NCI-H2029 treated with DMSO at 0.1 percent for 48 hours (cell line): ENCODE results near the gene CDK9.
A peak's percentile ranks its signal among the peaks of the same experiment; 100 is the strongest.
"Not testable (repeated sequence)": the region's sequence is repeated elsewhere in the genome, so short reads cannot be mapped to it uniquely, and the experiment has no call there.

Experiments used
- DNase-seq: peaks from one replicate; lab custom pipeline; 2025; lab: John Stamatoyannopoulos, UW

Gene CDK9

DNA sequence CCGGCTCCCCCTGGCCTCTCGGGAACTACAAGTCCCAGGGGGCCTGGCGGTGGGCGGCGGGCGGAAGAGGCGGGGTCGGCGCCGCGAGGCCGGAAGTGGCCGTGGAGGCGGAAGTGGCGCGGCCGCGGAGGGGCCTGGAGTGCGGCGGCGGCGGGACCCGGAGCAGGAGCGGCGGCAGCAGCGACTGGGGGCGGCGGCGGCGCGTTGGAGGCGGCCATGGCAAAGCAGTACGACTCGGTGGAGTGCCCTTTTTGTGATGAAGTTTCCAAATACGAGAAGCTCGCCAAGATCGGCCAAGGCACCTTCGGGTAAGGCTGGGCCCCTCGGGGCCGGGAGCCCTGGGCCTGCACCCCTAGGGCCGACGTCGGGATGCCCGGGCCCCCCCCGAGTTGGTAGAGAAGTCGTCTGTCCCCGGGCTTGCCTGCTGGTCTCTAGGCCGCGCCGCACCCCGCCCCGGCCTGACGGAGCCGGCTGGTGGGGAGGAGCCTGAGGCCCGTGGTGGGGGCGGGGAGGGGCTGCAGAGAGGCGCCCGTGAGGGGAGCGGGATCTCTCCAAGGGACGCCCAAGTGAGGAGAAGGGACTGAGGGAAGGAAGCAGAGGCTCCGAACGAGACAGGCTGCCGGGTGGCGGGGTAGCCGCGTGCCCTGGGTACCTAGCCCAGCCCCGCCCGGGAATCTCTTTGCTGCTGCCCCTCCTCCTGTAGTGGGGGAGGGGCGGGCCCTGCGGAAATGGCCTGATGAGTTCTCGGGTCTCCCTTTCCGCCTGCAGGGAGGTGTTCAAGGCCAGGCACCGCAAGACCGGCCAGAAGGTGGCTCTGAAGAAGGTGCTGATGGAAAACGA, at the start of gene CDK9:
CDK9 (plus strand) TSS at position 102 of the 840 bp plus-strand sequence; CDS start at position 217, 115 bp downstream.
- DNase-seq: peak; percentile 37

DNA sequence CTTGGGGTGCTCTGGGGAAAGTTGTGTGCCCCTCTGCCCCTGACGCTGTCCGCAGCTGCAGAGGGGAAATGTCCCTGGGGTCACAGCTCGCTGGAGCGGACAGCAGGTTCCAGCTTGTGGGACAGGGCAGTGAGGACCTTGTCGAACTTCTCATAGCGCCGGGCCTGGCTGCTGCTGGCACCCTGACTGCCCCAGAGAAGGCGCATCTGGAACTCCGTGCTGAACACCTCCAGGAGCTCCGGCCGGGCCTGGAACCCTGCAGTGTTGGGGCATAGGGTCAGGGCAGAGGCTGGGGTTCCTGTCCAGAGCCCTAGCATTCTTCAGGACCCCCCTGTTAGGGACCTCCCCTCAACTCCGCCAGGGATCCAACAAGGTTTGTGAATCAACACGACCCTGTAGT, 47.2 kb upstream of the CDK9 start:
- DNase-seq: no peak

DNA sequence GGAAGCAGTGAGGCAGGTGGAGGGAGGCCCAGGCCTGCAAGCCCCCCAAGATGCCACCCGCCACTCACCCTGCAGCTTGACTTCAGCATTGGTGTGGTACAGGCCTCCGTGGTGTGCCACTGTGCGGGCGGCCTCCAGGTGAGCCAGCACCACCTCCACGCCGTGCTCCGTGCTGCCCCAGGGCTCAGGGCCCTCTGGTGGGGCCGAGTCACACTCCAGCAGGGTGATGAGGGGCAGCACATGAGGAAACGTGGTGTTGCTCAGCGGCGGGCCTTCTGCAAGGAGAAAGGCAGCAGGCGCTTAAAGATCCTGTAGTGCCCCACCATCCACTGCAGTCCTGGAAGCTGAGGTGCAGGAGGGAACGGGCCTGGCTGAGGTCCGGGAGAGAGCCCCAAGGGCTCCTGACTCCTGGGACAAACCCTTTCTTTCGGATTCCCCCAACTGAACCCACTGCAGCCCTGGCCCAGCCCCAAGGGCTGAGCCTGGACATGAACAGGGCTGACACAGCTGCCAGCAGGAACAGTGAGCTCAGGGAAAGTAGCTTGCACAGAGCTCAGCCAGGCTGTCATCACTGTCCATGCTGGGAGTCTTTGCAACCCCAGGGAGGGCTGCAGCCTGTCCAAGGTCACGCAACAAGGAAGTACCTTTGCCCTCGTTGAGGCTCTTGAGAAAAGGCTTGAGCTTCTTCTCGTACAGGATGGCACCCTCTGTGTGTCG, 46.1 kb upstream of the CDK9 start:
- DNase-seq: no peak

DNA sequence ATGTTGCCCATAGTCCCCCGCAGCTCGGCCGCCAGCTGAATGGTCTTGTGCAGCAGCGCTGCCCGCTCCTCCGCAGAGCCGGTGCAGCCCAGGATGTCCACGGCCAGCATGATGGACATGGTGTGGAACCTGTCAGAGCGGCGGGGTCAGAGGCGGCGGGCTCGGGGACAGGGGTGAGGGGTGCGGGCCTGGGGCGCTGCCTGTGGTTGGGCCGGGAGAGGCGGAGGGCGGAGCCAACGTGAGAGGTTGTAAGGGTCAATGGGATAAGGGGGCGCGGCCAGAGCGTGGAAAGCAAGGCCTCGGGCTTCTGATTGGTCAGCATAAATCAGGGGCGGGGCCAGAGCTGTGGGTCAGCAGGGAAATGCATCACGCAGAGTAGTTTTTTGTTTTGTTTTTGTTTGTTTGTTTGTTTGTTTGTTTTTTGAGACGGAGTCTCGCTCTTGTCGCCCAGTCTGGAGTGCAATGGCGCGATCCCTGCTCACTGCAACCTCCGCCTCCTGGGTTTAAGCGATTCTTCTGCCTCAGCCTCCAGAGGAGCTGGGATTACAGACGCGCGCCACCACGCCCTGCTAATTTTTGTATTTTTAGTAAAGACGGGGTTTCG, 43.9 kb upstream of the CDK9 start:
- peak; percentile 30 for DNase-seq

DNA sequence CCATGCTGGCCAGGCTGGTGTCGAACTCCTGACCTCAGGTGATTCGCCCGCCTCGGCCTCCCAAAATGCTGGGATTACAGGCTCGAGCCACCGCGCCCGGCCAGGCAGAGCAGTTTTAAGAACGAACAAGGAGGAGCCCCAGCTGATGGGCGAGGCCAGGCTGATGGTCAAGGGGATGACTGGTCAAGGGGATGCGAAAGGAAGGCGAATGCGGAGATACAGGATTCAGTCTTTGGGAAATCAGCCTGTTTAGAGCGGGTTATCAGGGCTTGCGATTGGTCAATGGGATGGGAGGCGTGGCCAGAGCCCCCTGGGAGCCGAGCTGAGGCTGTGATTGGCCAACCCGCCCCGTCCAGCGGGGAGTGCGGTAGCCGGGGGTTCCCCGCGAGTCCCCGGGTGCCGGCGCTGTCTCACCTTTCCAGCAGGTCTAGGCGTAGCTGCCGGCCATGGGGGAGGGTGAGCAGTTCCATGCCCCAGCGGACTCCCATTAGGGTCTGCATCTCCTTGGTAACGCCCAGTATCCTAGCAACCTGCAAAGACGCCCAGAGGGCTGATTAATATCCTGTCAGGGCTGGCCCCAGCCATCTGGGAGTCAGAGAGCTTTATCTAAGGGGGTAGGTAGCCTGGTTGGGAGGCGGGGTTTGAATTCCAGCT, 43.3 kb upstream of the CDK9 start:
- peak; percentile 39 for DNase-seq

DNA sequence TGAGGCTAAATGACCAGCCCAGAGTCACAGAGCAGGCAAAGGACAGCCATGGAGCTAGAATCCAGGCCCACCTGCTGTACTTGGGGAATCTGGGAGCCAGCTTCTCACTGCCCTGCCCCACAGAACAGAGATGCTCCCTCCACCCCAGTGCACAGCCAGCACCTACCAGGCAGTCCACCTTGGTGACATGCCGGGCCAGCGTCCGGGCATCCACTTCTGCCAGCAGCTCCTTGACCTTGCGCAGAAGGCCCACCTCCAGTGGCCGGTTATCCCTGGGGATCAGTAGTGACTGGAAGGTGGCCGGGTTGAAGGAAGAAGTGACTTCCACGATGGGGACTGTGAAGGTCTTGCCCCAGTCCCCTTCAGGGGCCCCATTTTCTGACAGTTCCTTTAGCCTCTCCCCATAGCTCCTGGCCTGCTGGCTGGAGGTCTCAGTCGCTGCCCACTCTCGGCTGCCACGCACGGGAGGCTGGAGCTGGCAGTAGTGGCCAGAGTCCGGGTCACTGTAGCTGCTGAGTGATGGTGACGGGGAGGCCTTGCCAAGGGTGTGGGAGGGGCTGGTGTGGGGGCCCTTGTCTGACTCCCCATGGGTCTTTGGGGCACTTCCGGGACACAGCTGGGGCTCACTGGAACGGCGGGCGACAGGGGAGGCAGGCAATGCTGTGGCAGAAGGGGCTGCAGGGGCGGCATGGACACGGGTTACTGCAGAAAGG, 41.3 kb upstream of the CDK9 start:
- DNase-seq: no peak

GRCh38 chr9:127746959-127747569, 38.8 kb upstream of the CDK9 start:
- DNase-seq: no peak

GRCh38 chr9:127749090-127749787, 36.6 kb upstream of the CDK9 start:
- DNase-seq: no peak

- no peak for DNase-seq
These were observed 34.4 kb upstream of the CDK9 start for GRCh38 chr9:127751269-127752054.

- no peak for DNase-seq
These were observed 32.7 kb upstream of the CDK9 start for GRCh38 chr9:127753148-127753547.

DNA sequence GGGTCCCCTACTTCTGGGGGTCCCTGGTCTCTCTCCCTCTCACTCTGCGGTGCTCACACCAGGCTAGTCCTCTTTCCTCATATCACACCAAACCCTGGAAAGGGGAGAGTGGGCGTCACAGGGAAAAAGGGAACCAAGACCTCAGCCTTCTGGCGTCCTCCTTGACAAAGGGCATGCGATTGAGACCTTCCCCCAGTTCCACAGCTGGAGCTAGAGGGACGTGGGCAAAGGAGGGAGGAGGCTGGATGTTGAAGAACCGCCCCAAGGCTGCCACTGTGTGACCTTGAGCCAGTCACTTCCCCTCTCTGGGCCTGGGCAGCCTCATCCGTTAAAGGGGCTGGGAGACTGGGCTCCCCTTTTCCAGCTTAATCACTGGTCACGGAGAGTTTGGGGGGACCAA, 32.2 kb upstream of the CDK9 start:
- no peak for DNase-seq

DNA sequence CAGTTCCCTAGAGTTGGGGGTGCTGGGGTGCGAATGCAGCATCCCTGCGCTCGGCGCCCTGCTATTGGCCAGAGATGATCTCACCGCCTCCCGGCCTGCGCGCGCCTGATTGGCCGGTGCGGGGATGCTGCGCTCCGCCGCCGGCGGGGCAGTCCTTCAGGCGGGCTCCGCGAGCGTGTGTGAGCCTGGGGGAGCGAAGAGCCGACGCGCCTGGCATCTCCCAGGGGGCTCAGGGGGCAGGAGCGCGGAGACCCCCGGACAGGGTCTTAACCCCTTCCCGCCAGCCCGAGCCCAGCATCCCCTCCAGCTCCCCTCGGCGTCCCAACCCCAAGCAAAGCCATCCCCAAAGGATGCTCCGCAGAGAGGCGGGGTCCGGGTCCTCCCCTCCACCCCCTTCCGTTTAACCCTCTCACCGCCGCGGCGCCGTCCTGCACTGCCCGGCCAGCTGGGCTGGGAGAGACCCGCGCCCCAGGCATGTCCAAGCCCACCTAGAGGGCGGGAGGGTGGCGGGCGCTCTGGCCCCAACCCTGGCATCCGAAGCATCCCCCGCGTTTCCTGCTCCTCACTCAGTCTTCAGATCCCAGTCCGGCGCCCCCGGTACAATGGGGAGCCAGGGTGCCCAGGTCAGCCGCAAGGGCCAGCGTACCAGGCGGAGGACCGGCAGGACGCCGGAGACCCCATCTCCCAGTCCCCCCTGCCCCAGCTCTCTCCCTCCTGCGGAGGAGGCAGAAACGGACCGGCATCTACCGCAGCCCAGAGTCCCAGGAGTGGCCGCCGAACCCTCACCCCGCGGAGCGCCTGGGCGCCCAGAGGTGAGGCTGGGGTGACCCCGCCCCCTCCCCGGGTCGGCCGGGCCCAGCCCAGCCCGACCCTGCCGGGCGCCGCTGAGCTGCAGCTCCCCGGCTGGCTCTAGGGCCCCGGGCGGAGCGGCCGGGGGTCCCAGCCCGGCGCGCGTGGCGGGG, 31.5 kb upstream of the CDK9 start:
- DNase-seq: no peak

- DNase-seq: no peak
These were observed 30.5 kb upstream of the CDK9 start for GRCh38 chr9:127755061-127756060.

DNA sequence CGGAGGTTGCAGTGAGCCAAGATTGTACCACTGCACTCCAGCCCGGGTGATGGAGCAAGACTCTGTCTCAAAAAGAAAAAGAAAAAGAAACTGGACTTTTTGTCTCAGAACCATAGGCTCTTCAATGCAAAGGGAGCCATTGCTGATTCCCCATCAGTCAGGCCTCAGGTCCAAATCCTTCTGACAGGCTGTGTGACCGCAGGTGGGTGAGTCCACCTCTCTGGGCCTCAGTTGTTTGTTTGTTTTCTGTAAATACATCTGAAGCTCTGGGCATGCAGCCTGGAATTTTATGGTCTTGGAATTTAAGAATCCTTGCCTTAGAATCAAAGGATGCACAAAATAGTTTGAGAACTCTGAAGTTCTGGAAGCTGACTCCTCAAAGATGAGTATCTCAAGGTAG, 29.6 kb upstream of the CDK9 start:
- no peak for DNase-seq

DNA sequence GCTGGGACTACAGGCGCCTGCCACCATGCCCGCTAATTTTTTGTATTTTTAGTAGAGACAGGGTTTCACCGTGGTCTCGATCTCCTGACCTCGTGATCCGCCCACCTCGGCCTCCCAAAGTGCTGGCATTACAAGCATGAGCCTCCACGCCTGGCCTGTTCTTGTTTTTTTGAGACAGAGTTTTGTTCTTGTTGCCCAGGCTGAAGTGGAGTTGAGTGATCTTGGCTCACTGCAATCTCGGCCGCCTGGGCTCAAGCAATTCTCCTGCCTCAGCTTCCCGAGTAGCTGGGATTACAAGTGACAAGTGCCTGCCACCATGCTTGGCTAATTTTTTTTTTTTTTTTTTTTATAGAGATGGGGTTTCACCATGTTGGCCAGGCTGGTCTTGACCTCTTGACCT, 29.1 kb upstream of the CDK9 start:
- DNase-seq: not testable (repeated sequence)

GRCh38 chr9:127758843-127759242, 27.0 kb upstream of the CDK9 start:
- DNase-seq: no peak

GRCh38 chr9:127761061-127761460, 24.8 kb upstream of the CDK9 start:
- no peak for DNase-seq
